Measurements from ENCODE around the gene JAKMIP3. TPM values are rescaled to one million over a fixed set of nuclear protein-coding genes. Genes with fewer than 3 reads are reported as not detected.

Gene JAKMIP3
- total RNA-seq, 4 donors from 2014 or later, result 0.42 to 0.98 (median 0.67) TPM

DNA sequence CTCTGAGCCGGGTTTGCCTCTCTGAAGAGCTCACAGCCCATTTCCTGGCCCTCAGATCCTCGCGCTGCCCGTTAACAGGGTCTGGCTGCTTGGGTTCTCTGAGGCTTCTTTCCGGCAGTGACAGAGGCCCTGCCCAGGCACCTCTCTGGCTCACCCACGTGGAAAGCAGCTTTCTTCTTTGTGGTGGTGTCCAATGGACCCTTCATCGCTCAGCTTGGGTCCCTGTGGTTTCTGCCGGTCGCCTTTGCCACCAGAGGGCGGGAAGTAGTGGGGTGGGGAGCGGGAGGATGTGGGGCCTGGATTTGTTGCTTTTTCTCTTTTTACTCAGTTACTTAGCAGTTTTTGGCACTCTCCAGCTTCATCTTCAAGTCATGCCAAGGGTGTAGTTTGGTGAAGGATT lies 15.6 kb upstream of the JAKMIP3 start:
- Histone ChIP-seq H3K9me3 (peaks cover 0 to 44% (median 12%) of the 10 kb centered on the region in 4 donors), H3K36me3 (no peaks in the 10 kb centered on the region), H3K4me1 (no peaks in the 10 kb centered on the region), H3K27ac (no peak overlapping the region), H3K27me3 (peaks cover 0 to 1% of the 10 kb centered on the region in 2 donors), H3K4me3 (no peak overlapping the region)
- 69 to 74% methylated on average over 11 of the region's 11 CpGs for WGBS, 2 donors
- TF ChIP-seq POLR2A (IDR thresholded peaks at IDR 0.05) (no peak), EP300 (IDR thresholded peaks at IDR 0.05) (no peak)
- TF ChIP-seq, protein P1, sequence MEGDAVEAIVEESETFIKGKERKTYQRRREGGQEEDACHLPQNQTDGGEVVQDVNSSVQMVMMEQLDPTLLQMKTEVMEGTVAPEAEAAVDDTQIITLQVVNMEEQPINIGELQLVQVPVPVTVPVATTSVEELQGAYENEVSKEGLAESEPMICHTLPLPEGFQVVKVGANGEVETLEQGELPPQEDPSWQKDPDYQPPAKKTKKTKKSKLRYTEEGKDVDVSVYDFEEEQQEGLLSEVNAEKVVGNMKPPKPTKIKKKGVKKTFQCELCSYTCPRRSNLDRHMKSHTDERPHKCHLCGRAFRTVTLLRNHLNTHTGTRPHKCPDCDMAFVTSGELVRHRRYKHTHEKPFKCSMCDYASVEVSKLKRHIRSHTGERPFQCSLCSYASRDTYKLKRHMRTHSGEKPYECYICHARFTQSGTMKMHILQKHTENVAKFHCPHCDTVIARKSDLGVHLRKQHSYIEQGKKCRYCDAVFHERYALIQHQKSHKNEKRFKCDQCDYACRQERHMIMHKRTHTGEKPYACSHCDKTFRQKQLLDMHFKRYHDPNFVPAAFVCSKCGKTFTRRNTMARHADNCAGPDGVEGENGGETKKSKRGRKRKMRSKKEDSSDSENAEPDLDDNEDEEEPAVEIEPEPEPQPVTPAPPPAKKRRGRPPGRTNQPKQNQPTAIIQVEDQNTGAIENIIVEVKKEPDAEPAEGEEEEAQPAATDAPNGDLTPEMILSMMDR (IDR thresholded peaks at IDR 0.05), result no peak
- no peak for DNase-seq (ENCODE audit: low spot score in 2 of 2)

GRCh38 chr10:132052124-132052523 lies 13.6 kb upstream of the JAKMIP3 start:
- TF ChIP-seq EP300 (IDR thresholded peaks at IDR 0.05) (no peak), POLR2A (IDR thresholded peaks at IDR 0.05) (no peak)
- TF ChIP-seq, protein P1 (IDR thresholded peaks at IDR 0.05), result no peak
- Histone ChIP-seq H3K9me3 (peaks cover 0 to 44% (median 12%) of the 10 kb centered on the region in 4 donors), H3K36me3 (no peaks in the 10 kb centered on the region), H3K4me3 (no peak overlapping the region), H3K4me1 (no peaks in the 10 kb centered on the region), H3K27me3 (no peaks in the 10 kb centered on the region), H3K27ac (no peak overlapping the region)
- WGBS, 2 donors, result 82 to 88% methylated on average over 1 of the region's 1 CpG
- no peak for DNase-seq (ENCODE audit: low spot score in 2 of 2)

- H3K27ac ChIP-seq, result no peak overlapping the region
- DNase-seq (ENCODE audit: low spot score in 2 of 2), result no peak
- no peaks in the 10 kb centered on the region for H3K27me3 ChIP-seq
- peaks cover 0 to 41% (median 12%) of the 10 kb centered on the region in 4 donors for H3K9me3 ChIP-seq
- 51 to 53% methylated on average over 9 of the region's 9 CpGs for WGBS, 2 donors
- no peak overlapping the region for H3K4me3 ChIP-seq
- H3K36me3 ChIP-seq, result no peaks in the 10 kb centered on the region
- H3K4me1 ChIP-seq, result no peaks in the 10 kb centered on the region
- TF ChIP-seq, protein P1 (IDR thresholded peaks at IDR 0.05), result no peak
Observed at GRCh38 chr10:132054564-132054963, 11.2 kb upstream of the JAKMIP3 start.

DNA sequence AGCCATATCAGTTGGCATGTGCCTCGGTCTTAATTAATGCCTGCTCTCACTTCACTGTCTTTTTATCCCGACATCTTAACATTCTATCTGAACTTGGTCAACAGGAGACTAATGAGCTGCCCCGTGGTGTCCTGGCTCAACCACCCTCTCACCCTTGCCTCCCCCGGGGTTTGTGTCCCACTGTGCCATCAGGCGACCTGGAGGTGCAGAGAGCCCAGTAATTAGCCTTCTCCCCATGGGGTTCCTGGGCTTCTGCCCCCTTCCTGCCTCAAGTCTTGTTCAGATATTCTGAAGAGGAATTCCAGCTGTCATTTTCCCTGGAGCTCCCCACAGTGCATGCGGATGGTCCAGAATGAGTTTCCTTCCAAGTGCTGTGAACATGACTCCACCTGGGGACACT lies 10.1 kb upstream of the JAKMIP3 start:
- DNase-seq (ENCODE audit: low spot score in 2 of 2), result no peak
- Histone ChIP-seq H3K36me3 (no peaks in the 10 kb centered on the region), H3K27ac (no peak overlapping the region), H3K4me1 (no peaks in the 10 kb centered on the region), H3K27me3 (no peaks in the 10 kb centered on the region), H3K9me3 (peaks cover 0 to 34% (median 12%) of the 10 kb centered on the region in 4 donors), H3K4me3 (no peak overlapping the region)
- TF ChIP-seq, protein P1 (IDR thresholded peaks at IDR 0.05), result no peak
- TF ChIP-seq POLR2A (IDR thresholded peaks at IDR 0.05), result no peak
- TF ChIP-seq EP300 (IDR thresholded peaks at IDR 0.05), result no peak
- 77 to 82% methylated on average over 6 of the region's 6 CpGs for WGBS, 2 donors

DNA sequence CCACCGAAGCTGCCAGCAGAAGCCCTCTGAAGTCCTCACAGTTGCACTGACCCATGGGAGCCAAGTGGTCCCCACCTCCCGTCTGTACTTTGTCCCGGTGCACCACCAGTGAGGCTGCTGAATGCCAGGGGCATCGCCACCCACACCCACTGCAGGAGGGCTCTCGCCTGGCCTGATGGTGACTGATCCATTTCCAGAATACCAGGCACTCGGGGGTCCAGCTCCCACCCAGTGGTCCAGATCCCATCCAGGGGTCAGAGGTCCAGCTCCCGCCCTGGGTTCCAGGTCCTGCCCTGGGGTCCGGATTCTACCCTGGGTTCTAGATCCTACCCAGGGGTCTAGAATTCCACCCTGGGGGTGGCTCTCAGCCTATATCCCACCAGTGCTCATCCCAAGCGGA lies 9.1 kb upstream of the JAKMIP3 start:
- 86 to 90% methylated on average over 8 of the region's 9 CpGs for WGBS, 2 donors
- no peak for TF ChIP-seq POLR2A (IDR thresholded peaks at IDR 0.05)
- TF ChIP-seq EP300 (IDR thresholded peaks at IDR 0.05), result no peak
- TF ChIP-seq, protein P1 (IDR thresholded peaks at IDR 0.05), result no peak
- Histone ChIP-seq H3K4me3 (no peak overlapping the region), H3K27ac (no peak overlapping the region), H3K36me3 (no peaks in the 10 kb centered on the region), H3K4me1 (no peaks in the 10 kb centered on the region), H3K27me3 (no peaks in the 10 kb centered on the region), H3K9me3 (peaks cover 0 to 23% (median 8%) of the 10 kb centered on the region in 4 donors)
- DNase-seq (ENCODE audit: low spot score in 2 of 2), result no peak
